HG03025 (cell line): ENCODE data around the gene MOB1A.

Experiments used
- ATAC-seq: cut with Tn5 transposase; IDR thresholded peaks from one replicate; pipeline ENCODE4 v1.9.1; 2021; ENCODE audit warnings: mild to moderate bottlenecking, moderate library complexity; ENCODE audit not compliant: unreplicated experiment, low FRiP score

MOB1A gene

DNA sequence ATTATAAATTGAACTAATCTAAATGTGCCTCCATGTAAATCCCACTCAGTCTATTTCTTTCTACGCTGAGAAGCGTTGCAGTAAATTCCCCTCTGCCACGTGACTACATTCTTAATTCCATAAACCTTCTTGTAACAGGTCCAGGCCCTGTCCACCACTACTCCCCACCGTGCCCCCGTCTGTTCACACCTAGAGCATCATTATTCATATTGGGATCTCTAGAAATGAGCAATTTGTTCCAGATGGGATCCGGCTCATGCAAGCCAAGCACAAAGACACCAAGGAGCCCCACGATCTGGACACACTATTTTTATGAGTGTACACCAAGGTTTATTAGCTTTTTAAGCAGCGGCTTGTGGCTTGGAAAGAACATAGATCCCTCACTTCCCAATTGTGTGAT is 69.1 kb downstream of the MOB1A start:
- no peak for ATAC-seq

DNA sequence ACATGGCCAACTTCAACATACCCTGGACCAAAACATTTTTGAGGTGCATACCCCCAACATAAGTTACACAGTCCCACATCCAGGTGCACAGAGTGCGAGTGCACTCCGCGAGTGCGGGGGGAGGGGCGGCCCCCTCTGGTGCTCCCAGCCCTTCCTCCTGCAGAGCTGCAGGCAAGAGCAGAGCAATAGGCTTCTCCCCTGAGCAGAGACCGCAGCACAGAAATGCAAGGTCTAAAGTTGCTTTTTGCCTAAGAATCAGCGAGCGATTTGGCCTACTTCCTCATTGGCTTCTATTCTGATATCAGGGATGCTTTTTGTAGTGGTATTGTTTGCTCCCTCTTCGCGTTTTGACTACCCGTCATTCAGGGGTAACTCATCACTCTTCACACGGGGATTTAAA is 71.6 kb downstream of the MOB1A start:
- ATAC-seq = no peak

DNA sequence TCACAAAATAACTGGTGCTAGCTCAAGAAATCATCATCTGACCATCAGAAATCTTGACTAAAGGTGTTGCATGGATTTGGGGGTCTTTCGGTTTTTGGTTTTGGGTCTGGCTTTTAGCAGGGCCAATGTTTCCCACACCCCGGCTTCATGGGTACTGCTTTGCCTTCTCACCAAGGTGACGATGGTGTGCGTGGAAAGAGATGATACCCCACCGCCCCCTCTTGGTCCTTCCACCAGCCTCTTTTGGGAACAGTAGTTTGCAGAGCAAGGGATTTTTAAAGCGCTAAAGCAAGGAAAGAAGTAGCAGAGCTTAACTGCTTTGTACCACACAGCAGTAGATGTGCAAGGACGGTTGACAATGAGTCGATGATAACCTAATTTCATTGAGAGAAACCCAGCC is 73.3 kb downstream of the MOB1A start:
- no peak for ATAC-seq

DNA sequence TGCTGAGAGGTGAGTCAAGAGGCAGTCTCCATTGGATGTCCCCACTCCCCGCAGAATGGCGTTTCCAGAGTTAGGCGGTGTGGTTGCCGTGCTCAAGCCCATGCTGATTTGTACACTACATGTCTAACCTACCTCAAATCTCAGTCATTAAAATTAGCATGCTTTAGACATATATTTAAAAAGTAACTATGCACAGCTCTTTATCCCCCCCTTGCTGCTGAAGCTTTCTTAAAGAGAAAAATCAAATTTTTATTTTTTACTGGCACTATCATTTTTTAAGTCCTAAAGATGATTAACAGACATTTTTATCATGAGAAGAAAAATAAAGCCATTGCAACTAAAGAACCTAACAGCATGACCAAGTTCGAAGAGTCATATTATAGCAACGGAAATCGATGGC is 73.8 kb downstream of the MOB1A start:
- ATAC-seq = no peak

DNA sequence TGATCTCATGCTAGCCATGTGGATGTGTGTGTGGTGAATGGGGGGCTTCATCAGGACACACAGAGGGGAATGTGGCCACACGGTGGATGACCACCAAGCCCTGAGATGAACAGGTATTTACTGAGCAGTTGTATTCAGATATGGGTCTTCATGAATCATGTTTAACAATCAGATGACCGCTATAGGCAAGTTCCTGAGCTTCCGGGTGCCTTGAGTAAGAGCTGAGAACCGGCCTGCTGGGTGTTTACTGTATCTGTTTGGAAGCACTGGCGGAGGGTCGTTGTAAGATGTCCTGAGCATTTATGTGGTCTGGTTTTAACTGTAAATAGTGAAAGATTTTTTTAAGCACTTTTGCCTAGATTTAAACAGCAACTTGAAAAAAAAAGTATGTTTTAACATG is 74.9 kb downstream of the MOB1A start:
- ATAC-seq = no peak
